ACHN (cell line): Measurements from ENCODE around the gene SCUBE1.

Experiments
- DNase-seq: peaks from one replicate; pipeline ENCODE4 v3.0.0-alpha.2; 2015
- in situ Hi-C: cut with HindIII; loops from 2 replicates; pipeline ENCODE4 v1.10.0; 2017; ENCODE audit warnings: low sequenced_read_pairs, low pct_ligation_motif_present, low pct_unique_long_range_greater_than_20kb

The SCUBE1 gene

GRCh38 chr22:43333156-43333555, 10.0 kb downstream of the SCUBE1 start:
- no peak for DNase-seq
- in situ Hi-C loops, result no loop called here

- in situ Hi-C loops, result no loop called here
- DNase-seq, result no peak
Observed at GRCh38 chr22:43331698-43332097, 11.5 kb downstream of the SCUBE1 start.

GRCh38 chr22:43331069-43331451, 12.1 kb downstream of the SCUBE1 start:
- DNase-seq, result no peak
- in situ Hi-C loops, result no loop called here

- no peak for DNase-seq
- in situ Hi-C loops, result no loop called here
Observed at GRCh38 chr22:43330178-43331068, 12.7 kb downstream of the SCUBE1 start.

- DNase-seq, result no peak
Observed at GRCh38 chr22:43329061-43329460, 14.1 kb downstream of the SCUBE1 start.

GRCh38 chr22:43327157-43327438, 16.1 kb downstream of the SCUBE1 start:
- no peak for DNase-seq
- in situ Hi-C loops, result no loop called here

More at GRCh38 chr22:43329061-43329460, 14.1 kb downstream of the SCUBE1 start:
- in situ Hi-C loops, result no loop called here

GRCh38 chr22:43326331-43327156, 16.6 kb downstream of the SCUBE1 start:
- DNase-seq, result no peak
- in situ Hi-C loops, result no loop called here

GRCh38 chr22:43325176-43325575, 18.0 kb downstream of the SCUBE1 start:
- in situ Hi-C loops, result no loop called here
- no peak for DNase-seq

- no peak for DNase-seq
- in situ Hi-C loops, result no loop called here
Observed at GRCh38 chr22:43320943-43321900, 21.9 kb downstream of the SCUBE1 start.

- DNase-seq, result no peak
- in situ Hi-C loops, result no loop called here
Observed at GRCh38 chr22:43319661-43320486, 23.3 kb downstream of the SCUBE1 start.

- DNase-seq, result no peak
- in situ Hi-C loops, result no loop called here
Observed at GRCh38 chr22:43317239-43317638, 25.9 kb downstream of the SCUBE1 start.

- in situ Hi-C loops, result no loop called here
- no peak for DNase-seq
Observed at GRCh38 chr22:43315687-43316217, 27.4 kb downstream of the SCUBE1 start.

- no peak for DNase-seq
- in situ Hi-C loops, result no loop called here
Observed at GRCh38 chr22:43314611-43315010, 28.6 kb downstream of the SCUBE1 start.

- DNase-seq, result no peak
- in situ Hi-C loops, result no loop called here
Observed at GRCh38 chr22:43313890-43314474, 29.2 kb downstream of the SCUBE1 start.

- no peak for DNase-seq
Observed at GRCh38 chr22:43313244-43313889, 29.8 kb downstream of the SCUBE1 start.

GRCh38 chr22:43312608-43313007, 30.6 kb downstream of the SCUBE1 start:
- DNase-seq, result no peak
- in situ Hi-C loops, result no loop called here

More at GRCh38 chr22:43313244-43313889, 29.8 kb downstream of the SCUBE1 start:
- in situ Hi-C loops, result no loop called here

GRCh38 chr22:43310798-43311197, 32.4 kb downstream of the SCUBE1 start:
- in situ Hi-C loops, result no loop called here
- DNase-seq, result no peak
